Fibroblast of skin of left quadriceps (primary cell): ENCODE results near the gene EIF4H.
"Not testable (repeated sequence)": the region's sequence is repeated elsewhere in the genome, so short reads cannot be mapped to it uniquely, and the experiment has no call there.

Source experiments
- DNase-seq, 2 experiments: peaks; one replicate each; pipeline ENCODE4 v3.0.0-alpha.2; 2013; ENCODE audit warnings: low read depth in 2 of 2

EIF4H gene

DNA sequence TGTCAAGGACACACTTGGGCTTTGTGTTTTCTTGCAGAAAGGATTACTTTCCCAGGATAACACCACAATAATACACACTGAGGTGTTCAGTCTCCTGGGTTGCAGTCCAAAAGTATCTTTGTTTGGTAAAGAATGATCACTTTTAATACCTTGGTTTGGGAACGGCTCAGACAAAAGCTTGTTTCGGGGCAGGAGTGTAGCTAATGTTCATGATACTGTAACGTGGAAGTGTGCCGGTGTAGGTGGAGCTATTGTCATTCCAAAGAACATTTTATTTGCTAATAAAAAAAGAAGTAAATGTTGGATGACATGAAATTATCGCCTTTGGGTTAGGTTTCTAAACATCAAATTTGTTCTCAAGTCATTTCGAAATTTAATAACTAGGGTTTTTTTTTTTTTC lies 1.2 kb downstream of the EIF4H start:
- DNase-seq = no peak

GRCh38 chr7:74176555-74176954 lies 2.4 kb downstream of the EIF4H start:
- DNase-seq = no peak

DNA sequence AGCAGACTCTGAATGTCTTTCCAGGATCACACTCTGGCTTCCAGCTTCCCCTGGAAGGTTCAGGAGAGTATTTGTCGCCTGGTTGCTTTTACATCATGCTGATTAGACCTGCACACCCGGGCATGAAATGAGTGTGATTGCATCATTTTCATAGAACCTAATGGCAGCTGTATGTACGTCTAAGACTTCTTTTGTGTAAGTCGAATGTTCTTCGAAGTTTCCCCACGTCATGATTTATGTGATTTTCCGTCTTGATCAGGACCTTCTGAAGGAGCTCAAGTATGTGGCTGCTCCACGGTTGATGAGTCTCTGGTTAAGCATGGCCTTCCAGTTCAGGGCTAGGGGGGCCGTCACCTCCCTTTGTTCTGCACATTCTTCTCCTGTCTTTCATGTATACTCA lies 4.5 kb downstream of the EIF4H start:
- peak; percentile 63 to 65 for DNase-seq

GRCh38 chr7:74179935-74180604 lies 5.9 kb downstream of the EIF4H start:
- no peak for DNase-seq

DNA sequence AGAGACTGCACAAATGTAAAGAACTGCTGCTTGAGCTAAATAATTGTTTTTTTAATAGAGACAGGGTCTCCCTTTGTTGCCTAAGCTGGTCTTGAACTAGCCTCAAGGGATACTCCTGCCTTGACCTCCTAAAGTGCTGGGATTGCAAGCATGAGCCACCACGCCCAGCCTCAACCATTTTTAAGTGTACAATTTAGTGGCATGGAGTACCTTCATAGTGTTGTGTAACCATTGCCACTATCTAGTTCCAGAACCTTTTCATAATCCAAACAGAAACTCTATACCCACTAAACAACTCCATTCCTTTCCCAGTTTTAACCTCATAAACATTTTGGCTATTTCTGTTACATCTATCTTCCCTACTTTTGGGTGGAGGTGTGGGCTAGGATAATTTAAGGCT lies 6.7 kb downstream of the EIF4H start:
- no peak for DNase-seq

DNA sequence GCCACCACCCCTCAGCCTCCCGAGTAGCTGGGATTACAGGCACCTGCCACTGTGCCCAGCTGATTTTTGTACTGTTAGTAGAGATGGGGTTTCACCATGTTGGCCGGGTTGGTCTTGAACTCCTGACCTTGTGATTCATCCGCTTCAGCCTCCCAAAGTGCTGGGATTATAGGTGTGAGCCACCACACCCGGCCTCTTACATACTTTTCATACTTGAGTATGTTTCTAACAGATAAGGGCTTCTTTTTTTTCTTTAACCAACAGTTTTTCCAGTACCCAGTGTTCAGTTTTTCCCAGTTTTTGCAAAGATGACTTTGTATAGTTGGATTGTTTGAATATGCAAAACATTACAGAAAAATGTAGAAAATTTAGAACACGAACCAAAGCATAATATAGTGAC lies 7.7 kb downstream of the EIF4H start:
- no peak for DNase-seq

- no peak for DNase-seq
Observed at GRCh38 chr7:74182453-74183090, 8.4 kb downstream of the EIF4H start.

DNA sequence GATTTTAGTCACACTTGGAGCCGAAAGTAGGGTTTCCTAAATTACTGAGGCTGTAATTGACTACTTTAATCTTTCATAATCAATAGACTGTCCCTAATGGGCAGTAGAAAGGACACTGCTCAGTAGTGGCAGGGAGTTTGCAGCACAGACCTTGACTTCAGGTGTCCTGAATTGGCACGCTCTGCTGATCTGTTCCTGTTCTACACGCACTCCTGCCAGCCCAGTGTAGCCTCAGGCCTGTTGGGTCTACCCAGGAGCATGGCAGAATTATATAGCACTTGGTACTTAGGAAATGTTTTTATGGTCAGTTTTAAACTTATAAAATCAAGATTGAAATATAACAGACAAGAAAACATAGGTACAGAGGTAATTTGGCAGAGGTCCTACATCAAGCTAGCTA lies 9.0 kb downstream of the EIF4H start:
- DNase-seq = no peak

DNA sequence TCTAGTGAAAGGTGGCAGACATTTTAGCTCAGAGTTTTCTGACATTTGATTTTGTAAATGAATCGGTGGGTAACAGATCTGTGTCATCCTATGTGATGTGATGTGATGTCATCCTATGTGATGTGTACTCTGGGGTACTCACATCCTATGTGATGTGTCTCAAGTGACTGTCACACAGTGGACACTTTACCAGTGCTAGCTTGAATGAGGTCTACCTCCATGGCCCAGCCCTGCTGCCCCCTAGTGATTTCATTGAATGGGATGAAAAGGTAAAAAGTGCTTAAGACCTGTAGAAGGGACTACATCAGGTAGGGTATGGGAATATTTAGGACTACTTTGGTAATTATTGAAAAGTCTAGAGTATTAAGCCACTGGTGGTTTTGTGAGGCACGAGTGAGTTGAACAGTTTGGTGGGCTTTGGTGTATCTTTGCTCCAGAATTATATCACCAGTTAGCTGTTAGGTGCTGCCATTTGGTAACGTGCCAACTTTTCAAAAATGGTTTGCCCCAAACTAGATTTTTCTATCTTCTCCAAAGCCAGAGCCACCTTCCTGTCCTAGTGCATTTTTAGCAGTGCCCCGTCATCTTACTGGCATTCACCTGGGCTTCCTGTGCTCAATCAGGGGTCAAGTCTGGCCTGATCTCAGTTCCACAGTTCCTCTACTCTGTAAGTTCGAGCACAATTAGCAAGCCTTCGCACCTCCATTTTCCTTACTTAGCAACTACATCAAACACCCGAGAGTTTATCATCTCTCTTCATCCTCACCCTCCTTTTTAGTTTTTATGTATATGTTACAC lies 9.7 kb downstream of the EIF4H start:
- DNase-seq = no peak

DNA sequence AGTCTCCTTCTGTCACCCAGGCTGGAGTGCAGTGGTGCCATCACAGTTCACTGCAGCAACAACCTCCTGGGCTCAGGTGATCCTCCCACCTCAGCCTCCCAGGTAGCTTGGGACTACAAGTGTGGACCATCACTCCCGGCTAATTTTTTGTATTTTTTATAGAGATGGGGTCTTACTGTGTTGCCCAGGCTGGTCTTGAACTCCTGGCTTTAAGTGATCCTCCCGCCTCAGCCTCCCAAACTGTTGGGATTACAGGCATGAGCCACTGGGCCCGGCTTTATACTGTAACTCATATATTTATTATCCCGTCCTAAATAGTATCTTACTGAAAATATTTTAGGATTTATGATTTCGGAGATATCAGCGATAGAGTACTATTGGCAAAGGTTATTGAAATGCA lies 10.9 kb downstream of the EIF4H start:
- no peak for DNase-seq

GRCh38 chr7:74185636-74186035 lies 11.5 kb downstream of the EIF4H start:
- DNase-seq = no peak

DNA sequence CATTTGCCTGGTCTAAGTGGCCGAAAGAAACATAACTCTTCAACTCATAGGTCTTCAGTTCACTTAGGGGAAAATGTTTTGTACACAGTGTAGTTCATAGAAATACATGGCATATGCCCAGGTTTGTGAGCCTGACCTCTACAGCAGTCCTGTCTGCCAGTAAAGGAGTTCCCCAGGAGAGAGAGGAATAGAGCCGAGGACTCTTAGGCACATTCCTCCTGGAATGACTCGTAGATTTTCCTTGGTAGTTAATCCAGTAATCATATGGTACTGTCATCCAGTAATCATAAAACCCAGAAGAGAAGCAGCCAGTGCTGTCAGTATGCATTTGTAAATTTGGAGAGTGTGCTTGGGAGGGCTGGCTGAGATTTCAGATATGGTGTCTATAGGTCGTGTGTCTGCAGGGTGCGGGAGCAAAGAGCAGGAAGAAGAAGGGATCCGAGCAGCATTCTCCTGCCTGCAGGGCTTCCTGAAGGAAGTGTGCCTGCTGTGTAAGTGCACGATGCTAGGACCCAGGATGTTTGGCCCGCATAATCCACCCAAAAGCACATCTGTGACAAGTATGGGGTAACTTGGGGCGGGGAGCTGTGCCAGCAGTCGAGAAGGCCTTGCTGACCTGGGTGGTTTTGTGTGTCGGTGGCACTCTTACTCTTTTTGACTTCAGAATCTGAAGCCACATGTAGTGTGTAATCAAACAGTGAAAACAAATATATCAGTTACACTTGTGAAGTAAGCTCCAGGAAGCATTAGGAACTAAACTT lies 13.9 kb downstream of the EIF4H start:
- DNase-seq = peak in 1 of 2 experiments; percentile 24

- DNase-seq = no peak
Observed at GRCh38 chr7:74190259-74190658, 16.1 kb downstream of the EIF4H start.

DNA sequence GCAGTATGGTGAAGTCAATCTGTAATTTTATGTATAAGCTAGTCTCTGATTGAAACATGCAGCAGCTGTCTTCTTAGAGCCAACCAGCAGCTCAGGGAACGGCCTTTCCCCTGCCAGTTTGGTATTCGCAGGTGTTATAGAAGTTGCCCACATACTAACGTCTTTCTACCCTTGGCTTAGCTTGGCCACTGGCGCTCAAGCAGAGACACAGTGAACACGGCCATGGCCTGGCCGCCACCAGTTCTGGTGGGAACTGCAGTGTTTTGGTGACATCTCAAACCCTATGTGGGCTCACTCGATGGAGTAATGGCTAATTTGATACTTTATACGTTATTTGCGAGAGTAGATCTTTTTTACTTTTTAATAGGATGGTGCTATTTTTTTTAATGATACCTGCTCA lies 17.1 kb downstream of the EIF4H start:
- no peak for DNase-seq

DNA sequence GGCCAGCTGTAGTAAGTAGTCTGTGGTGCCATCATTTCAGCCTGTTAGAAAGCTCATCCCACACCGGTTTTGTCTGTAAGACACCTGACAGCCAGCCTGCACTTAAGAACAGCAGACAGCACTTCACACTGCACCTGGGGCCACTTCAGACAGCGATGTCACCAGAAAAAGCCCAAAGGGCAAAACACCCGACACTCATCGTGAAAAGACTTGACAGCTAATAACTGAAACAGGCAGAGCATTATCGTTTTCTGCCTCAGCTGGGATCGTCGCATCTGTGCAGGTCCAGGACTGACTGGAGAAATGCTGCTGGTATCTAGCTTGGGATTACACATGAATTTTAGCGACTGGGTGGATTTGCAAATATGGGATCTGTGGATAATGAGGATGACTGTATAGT lies 18.9 kb downstream of the EIF4H start:
- DNase-seq = no peak

- DNase-seq = no peak
Observed at GRCh38 chr7:74193913-74194312, 19.8 kb downstream of the EIF4H start.

DNA sequence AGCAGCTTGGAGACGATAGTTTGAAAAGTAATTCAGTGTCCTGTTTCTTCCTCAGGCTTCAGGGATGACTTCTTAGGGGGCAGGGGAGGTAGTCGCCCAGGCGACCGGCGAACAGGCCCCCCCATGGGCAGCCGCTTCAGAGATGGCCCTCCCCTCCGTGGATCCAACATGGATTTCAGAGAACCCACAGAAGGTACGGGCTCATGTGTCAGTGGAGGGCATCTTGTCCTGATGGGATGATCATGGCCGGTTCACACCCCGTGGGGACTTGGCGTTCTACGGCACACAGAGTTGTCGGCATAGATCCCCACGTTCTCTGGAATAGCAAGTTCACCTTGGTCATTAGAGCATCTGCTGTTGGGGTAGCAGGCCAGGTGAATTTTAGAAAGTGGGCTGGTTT lies 20.5 kb downstream of the EIF4H start:
- no peak for DNase-seq

DNA sequence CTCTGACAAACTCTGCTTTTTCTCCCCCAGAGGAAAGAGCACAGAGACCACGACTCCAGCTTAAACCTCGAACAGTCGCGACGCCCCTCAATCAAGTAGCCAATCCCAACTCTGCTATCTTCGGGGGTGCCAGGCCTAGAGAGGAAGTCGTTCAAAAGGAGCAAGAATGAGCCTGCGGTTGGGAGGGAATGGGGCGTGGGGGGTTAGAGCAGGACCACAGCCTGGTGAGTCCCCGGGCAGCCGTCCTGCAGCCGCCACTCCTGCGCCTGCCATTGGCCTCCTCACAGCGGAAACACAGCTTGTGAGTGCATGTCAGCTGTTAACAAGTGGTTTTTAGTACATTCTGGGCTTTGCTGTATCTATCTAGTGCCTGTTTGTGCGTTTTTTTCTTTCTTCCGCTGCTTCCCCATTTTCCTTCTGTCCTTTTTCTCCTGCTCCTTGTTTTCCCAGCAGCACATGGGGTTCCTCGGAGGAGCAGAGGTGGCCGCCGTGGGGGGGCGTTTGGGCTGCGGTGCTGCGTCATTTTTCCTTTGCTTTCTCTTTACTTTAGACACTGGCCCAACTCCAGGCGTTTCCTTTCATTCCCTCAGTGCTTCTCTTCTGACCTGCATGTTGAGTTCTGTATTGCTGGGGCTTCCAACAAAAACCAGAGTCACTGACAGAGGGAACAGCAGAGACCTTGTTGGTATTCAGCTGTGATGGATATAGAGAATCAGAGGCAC lies 21.1 kb downstream of the EIF4H start:
- DNase-seq = not testable (repeated sequence)

DNA sequence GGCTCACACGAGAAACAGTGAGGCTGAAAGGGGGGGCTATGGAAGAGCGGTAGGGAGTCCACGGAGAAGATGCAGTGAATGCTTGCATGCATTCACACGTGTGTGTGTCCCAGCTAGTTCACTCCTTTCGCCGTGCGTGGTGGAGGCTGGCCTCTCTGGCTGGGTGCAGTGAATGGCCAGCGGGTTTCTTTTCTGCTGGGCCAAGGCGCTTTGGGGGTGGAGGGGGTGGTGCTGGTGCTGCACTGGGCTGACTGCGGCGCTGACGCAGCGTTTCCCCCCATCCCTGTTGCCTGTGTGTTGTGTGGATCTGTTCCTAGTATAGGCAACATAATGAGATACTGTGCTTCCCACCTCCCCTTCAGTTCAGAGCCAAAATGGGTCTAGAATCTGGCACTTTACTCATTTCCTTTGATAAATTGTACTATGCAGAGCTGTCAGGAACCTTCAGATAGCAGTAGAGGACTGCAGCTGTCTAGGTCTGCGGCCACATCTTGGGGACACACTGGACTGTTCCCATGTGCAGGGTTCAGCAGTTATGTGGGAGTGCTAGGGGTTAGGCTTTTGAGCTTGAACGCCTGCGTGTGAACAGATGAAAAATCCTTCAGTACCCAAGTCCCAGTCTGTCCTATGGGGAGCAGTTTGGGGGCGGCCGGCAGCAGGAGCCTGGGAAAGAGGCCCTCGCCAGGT lies 22.0 kb downstream of the EIF4H start:
- DNase-seq = not testable (repeated sequence)

- no peak for DNase-seq
Observed at GRCh38 chr7:74197449-74198124, 23.4 kb downstream of the EIF4H start.
